Pancreas (tissue), 10 donors: Measurements from ENCODE around the gene MC1R. TPM values are rescaled to one million over a fixed set of nuclear protein-coding genes. Genes with fewer than 3 reads are reported as not detected.

Experiments used
- ATAC-seq, 4 donors: fragments of 200-7000 bp; cut with Tn5 transposase; one replicate each; pipeline versions ENCODE4 v1.8.0 to v1.9.1; 2020; ENCODE audit warnings: mild to moderate bottlenecking in 4 of 4, moderate library complexity in 4 of 4
- DNase-seq, 6 donors: peaks; one replicate each; pipeline ENCODE4 v3.0.0-alpha.2; 2020
- FAIRE-seq: peaks from 2 replicates; lab custom pipeline; 2012; peaks lifted over from hg19 to GRCh38; lab: Jason Lieb, UNC
- H3K27ac ChIP-seq, 4 donors: fragments of 200-600 bp; sonication (generic); 1 replicate in 3 of 4; 2 replicates in 1 of 4; pipeline versions ENCODE4 v1.5.0 to v1.8.0; 2020
- H3K27me3 ChIP-seq, 4 donors: fragments of 200-600 bp; one replicate each; pipeline ENCODE4 v1.8.0; 2021
- H3K36me3 ChIP-seq, 3 donors: fragments of 200-600 bp; sonication (generic) in 1 of 3; one replicate each; pipeline versions ENCODE4 v1.5.0 to v1.8.0; 2020 to 2021
- H3K4me1 ChIP-seq, 3 donors: fragments of 200-600 bp; one replicate each; pipeline ENCODE4 v1.8.0; 2021
- H3K4me3 ChIP-seq, 4 donors: fragments of 200-600 bp; sonication (generic) in 2 of 4; one replicate each; pipeline versions ENCODE4 v1.5.0 to v1.8.0; 2020 to 2021
- H3K9me3 ChIP-seq, 4 donors: fragments of 200-600 bp; one replicate each; pipeline ENCODE4 v1.8.0; 2021
- WGBS, 2 donors: extraction: QIAGEN DNeasy Blood & Tissue Kit; methylation state at CpG; one replicate each; pipeline ENCODE4 v1.1.7; 2013; 5-methylcytosine and 5-hydroxymethylcytosine counted together
- intact Hi-C, 3 donors: fragments of 100-400 bp; cut with DNase I; formaldehyde crosslinking; loops; one replicate each; pipeline versions ENCODE4 v1.11.1 to v1.14.2; 2022
- polyA plus RNA-seq, 2 donors: library from polyadenylated mRNA; stranded (reverse); fragments of 200-250 nt; gene quantifications; one replicate each; pipeline ENCODE4 v1.2.3, GENCODE V29; 2013
- total RNA-seq, 6 donors: library from RNA; stranded (reverse); fragmentation: NEBNext Ultra II Directional in 4 of 6; extraction: Animal tissue kit (Norgen Biotek cat#: 25700) in 4 of 6; gene quantifications; one replicate each; pipeline versions ENCODE4 v1.2.1 to v1.2.4, GENCODE V29; 2021 to 2023
- TF ChIP-seq, protein P1 (sequence below), 4 donors: fragments of 200-600 bp; sonication (generic) in 3 of 4; IDR thresholded peaks; one replicate each; pipeline versions ENCODE4 v1.5.0 to v1.8.0; 2021; ENCODE audit warnings: antibody characterized with exemption in 4 of 4
- donor health status: healthy with polysubstance abuse.
- donor health status: DM: no; HTN: no; CAD: no; lungs with moderate emphysema.
- donor health status: DM: no; HTN: no; CAD: no.
- donor health status: control.
- donor health status: control.
- donor health status: Bipolar disorder and iron deficiency.
- donor health status: DM: yes; HTN: yes; CAD: no.
- donor health status: DM: no; HTN: no; CAD: no.
- donor health status: DM: no; HTN: no; CAD: no.
- donor health status: DM: yes; HTN: yes; CAD: no.

Gene MC1R
- total and polyA plus RNA-seq, 8 donors: 1.1 to 14.3 (median 2.0) TPM

DNA sequence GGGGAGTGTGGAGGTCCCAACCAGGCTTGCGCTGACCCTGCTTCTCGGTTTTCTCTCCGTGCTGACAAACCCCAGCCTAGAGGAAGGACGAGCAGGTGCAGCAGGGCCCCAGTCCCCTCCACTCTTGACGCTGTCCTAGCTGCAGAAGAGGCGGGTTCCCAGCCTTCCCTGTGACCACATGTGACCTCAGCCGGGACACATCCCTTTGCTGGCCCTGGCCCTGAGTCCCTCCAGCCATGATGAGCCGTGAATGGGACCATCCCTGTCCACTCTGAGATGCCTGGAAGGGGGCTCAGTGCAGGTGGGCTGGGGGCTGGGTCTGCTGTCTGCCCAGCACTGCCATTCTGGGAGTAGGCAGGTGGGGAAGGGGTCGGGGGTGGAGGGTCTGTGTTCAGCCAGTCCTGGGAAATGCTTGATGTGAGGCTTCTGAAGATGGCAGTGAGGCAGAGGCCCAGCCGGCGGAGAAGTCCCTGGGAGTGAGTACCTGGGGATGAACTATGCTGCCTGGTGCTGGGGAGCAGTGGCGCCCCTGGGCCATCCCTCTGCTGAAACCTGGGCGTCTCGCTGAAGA lies 2.6 kb downstream of the MC1R start:
- intact Hi-C loops: no loop called here
- DNase-seq (peak in 1 of 6 donors; percentile 75), ATAC-seq (no peak), FAIRE-seq (no peak)
- peak overlapping the region in 2 of 4 donors; percentile 80 for H3K27ac ChIP-seq
- no peaks in the 10 kb centered on the region for H3K9me3 ChIP-seq
- H3K27me3 ChIP-seq: peaks cover 0 to 16% (median 1%) of the 10 kb centered on the region in 4 donors
- TF ChIP-seq, protein P1, sequence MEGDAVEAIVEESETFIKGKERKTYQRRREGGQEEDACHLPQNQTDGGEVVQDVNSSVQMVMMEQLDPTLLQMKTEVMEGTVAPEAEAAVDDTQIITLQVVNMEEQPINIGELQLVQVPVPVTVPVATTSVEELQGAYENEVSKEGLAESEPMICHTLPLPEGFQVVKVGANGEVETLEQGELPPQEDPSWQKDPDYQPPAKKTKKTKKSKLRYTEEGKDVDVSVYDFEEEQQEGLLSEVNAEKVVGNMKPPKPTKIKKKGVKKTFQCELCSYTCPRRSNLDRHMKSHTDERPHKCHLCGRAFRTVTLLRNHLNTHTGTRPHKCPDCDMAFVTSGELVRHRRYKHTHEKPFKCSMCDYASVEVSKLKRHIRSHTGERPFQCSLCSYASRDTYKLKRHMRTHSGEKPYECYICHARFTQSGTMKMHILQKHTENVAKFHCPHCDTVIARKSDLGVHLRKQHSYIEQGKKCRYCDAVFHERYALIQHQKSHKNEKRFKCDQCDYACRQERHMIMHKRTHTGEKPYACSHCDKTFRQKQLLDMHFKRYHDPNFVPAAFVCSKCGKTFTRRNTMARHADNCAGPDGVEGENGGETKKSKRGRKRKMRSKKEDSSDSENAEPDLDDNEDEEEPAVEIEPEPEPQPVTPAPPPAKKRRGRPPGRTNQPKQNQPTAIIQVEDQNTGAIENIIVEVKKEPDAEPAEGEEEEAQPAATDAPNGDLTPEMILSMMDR (IDR thresholded peaks at IDR 0.05): no peak
- H3K4me1 ChIP-seq: peaks cover 4 to 28% (median 23%) of the 10 kb centered on the region in 3 donors
- H3K36me3 ChIP-seq: no peaks in the 10 kb centered on the region
- peak overlapping the region in 1 of 4 donors; percentile 57 for H3K4me3 ChIP-seq
- 31 to 44% methylated on average over 11 to 14 of the region's 14 CpGs for WGBS, 2 donors

- Histone ChIP-seq H3K27ac (peak overlapping the region in 2 of 4 donors; percentile 80), H3K4me1 (peaks cover 4 to 28% (median 23%) of the 10 kb centered on the region in 3 donors), H3K9me3 (no peaks in the 10 kb centered on the region), H3K36me3 (no peaks in the 10 kb centered on the region), H3K27me3 (peaks cover 0 to 16% (median 1%) of the 10 kb centered on the region in 4 donors), H3K4me3 (peak overlapping the region in 1 of 4 donors; percentile 57)
- 12 to 17% methylated on average over 22 of the region's 22 CpGs for WGBS, 2 donors
- ATAC-seq (peak in 2 of 4 donors; percentile 54 to 67), DNase-seq (peak in 3 of 6 donors; percentile 51 to 78 (median 68)), FAIRE-seq (no peak)
- TF ChIP-seq, protein P1 (IDR thresholded peaks at IDR 0.05): no peak
- intact Hi-C loops: no loop called here
Observed at GRCh38 chr16:89921702-89922476, 3.2 kb downstream of the MC1R start.

- intact Hi-C loops: no loop called here
- peak overlapping the region; percentile 23 to 57 (median 44) for H3K4me3 ChIP-seq
- TF ChIP-seq, protein P1 (IDR thresholded peaks at IDR 0.05): no peak
- peak in 4 of 6 donors; percentile 54 to 83 (median 76) for DNase-seq
- 1% methylated on average over 31 of the region's 31 CpGs for WGBS, 2 donors
- peak overlapping the region in 3 of 4 donors; percentile 10 to 80 (median 80) for H3K27ac ChIP-seq
- no peaks in the 10 kb centered on the region for H3K36me3 ChIP-seq
- FAIRE-seq: no peak
- peaks cover 4 to 26% (median 23%) of the 10 kb centered on the region in 3 donors for H3K4me1 ChIP-seq
- no peaks in the 10 kb centered on the region for H3K9me3 ChIP-seq
- H3K27me3 ChIP-seq: peaks cover 0 to 16% (median 1%) of the 10 kb centered on the region in 4 donors
- ATAC-seq: peak in 3 of 4 donors; percentile 1 to 50 (median 37)
Observed at GRCh38 chr16:89922477-89922883, 3.8 kb downstream of the MC1R start.

DNA sequence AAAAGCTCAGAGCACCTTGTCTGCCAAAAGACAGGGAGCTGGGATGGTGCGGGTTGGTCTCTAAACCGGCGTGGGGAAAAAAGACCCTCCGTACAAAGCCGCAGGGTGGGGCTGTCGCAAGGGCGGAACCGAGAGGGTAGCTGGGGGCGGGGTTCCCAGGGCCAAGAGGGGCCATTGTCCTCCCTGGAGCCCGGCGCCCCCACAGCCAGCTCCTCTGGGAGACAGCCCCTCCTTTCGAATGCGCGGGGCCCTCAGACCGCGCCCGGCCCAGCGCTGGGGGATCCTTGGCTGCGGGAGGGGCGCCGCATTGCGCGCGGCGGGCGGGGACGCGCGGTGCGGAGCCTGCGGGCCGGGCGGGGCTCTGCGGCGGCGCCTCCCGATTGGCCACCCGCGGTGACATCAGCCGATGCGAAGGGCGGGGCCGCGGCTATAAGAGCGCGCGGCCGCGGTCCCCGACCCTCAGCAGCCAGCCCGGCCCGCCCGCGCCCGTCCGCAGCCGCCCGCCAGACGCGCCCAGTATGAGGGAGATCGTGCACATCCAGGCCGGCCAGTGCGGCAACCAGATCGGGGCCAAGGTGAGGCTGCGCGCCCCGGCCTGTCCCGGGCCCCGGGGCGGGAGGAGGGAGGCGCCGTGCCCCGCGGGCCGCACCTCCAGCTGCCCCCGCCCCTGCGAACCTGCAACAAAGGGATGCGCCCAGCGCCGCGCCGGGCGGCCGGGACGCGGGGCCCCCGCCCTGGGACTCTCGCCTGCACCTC lies 4.4 kb downstream of the MC1R start, which contains the start of gene TUBB3:
Gene TUBB3, plus strand, starts transcription at position 459 of the 756 bp plus-strand sequence. Its CDS starts 60 bp downstream, at position 519.
- H3K4me1 ChIP-seq: peaks cover 4 to 25% (median 18%) of the 10 kb centered on the region in 3 donors
- DNase-seq (peak in 4 of 6 donors; percentile 41 to 88 (median 70)), FAIRE-seq (no peak), ATAC-seq (peak; percentile 32 to 57 (median 54))
- H3K27me3 ChIP-seq: peaks cover 0 to 16% (median 1%) of the 10 kb centered on the region in 4 donors
- TF ChIP-seq, protein P1 (IDR thresholded peaks at IDR 0.05): no peak
- H3K27ac ChIP-seq: peak within 1 kb of the TSS in 3 of 4 donors; percentile 10 to 80 (median 80)
- H3K9me3 ChIP-seq: no peaks in the 10 kb centered on the region
- intact Hi-C loops: no loop called here
- H3K36me3 ChIP-seq: no peaks in the 10 kb centered on the region
- 1% methylated on average over 60 to 88 of the region's 88 CpGs for WGBS, 2 donors
- peak within 1 kb of the TSS; percentile 23 to 57 (median 44) for H3K4me3 ChIP-seq
